HEK293 (cell line): ENCODE data around the gene GDAP1L1.

ENCODE experiments used
- AEBP2 ChIP-seq: fragments of 450-650 bp; formaldehyde crosslinking; IDR thresholded peaks from 2 replicates; pipeline ENCODE4 v1.5.1; 2016; ENCODE audit warnings: missing biosample characterization, missing genetic modification characterization, borderline replicate concordance
- EGR2 ChIP-seq: fragments of 450-650 bp; formaldehyde crosslinking; IDR thresholded peaks from 2 replicates; pipeline ENCODE4 v1.5.1; 2016; ENCODE audit warnings: low read depth, missing biosample characterization, missing genetic modification characterization
- GLIS1 ChIP-seq: fragments of 450-650 bp; formaldehyde crosslinking; IDR thresholded peaks from 2 replicates; pipeline ENCODE4 v1.5.1; 2016; ENCODE audit warnings: missing biosample characterization, missing genetic modification characterization
- GLIS2 ChIP-seq: fragments of 450-650 bp; formaldehyde crosslinking; IDR thresholded peaks from 2 replicates; pipeline ENCODE4 v1.5.1; 2016; ENCODE audit warnings: missing biosample characterization, missing genetic modification characterization
- KLF17 ChIP-seq: fragments of 450-650 bp; formaldehyde crosslinking; IDR thresholded peaks from 2 replicates; pipeline ENCODE4 v1.5.1; 2016; ENCODE audit warnings: missing biosample characterization, missing genetic modification characterization
- KLF9 ChIP-seq: fragments of 450-650 bp; formaldehyde crosslinking; IDR thresholded peaks from 2 replicates; pipeline ENCODE4 v1.5.1; 2016; ENCODE audit warnings: missing biosample characterization, missing genetic modification characterization, low read depth
- SP2 ChIP-seq: fragments of 450-650 bp; formaldehyde crosslinking; IDR thresholded peaks from 2 replicates; pipeline ENCODE4 v1.5.1; 2016; ENCODE audit warnings: missing biosample characterization, missing genetic modification characterization
- SP3 ChIP-seq: fragments of 450-650 bp; formaldehyde crosslinking; IDR thresholded peaks from 2 replicates; pipeline ENCODE4 v1.5.1; 2016; ENCODE audit warnings: missing biosample characterization, missing genetic modification characterization
- YY1 ChIP-seq: fragments of 450-650 bp; formaldehyde crosslinking; IDR thresholded peaks from 2 replicates; pipeline ENCODE4 v1.5.1; 2018; ENCODE audit warnings: missing biosample characterization, missing genetic modification characterization
- ZBTB10 ChIP-seq: fragments of 450-650 bp; formaldehyde crosslinking; IDR thresholded peaks from 2 replicates; pipeline ENCODE4 v1.5.1; 2016; ENCODE audit warnings: missing biosample characterization, missing genetic modification characterization
- ZFP3 ChIP-seq: fragments of 450-650 bp; formaldehyde crosslinking; IDR thresholded peaks from 2 replicates; pipeline ENCODE4 v1.5.1; 2016; ENCODE audit warnings: low read depth, missing biosample characterization, missing genetic modification characterization
- ZFP37 ChIP-seq: fragments of 450-650 bp; formaldehyde crosslinking; IDR thresholded peaks from 2 replicates; pipeline ENCODE4 v1.5.1; 2016; ENCODE audit warnings: missing biosample characterization, missing genetic modification characterization
- ZNF114 ChIP-seq: fragments of 450-650 bp; formaldehyde crosslinking; IDR thresholded peaks from 2 replicates; pipeline ENCODE4 v1.5.0; 2017; ENCODE audit warnings: missing biosample characterization, missing genetic modification characterization
- ZNF121 ChIP-seq: fragments of 450-650 bp; formaldehyde crosslinking; IDR thresholded peaks from 2 replicates; pipeline ENCODE4 v1.5.1; 2016; ENCODE audit warnings: missing biosample characterization, missing genetic modification characterization
- ZNF138 ChIP-seq: fragments of 450-650 bp; formaldehyde crosslinking; IDR thresholded peaks from 2 replicates; pipeline ENCODE4 v1.5.1; 2016; ENCODE audit warnings: missing biosample characterization, missing genetic modification characterization, borderline replicate concordance
- ZNF26 ChIP-seq: fragments of 450-650 bp; formaldehyde crosslinking; IDR thresholded peaks from 2 replicates; pipeline ENCODE4 v1.5.1; 2016; ENCODE audit warnings: missing biosample characterization, missing genetic modification characterization
- ZNF366 ChIP-seq: fragments of 450-650 bp; formaldehyde crosslinking; conservative IDR thresholded peaks from 2 replicates; pipeline ENCODE4 v1.5.1; 2016; ENCODE audit warnings: missing biosample characterization, missing genetic modification characterization
- ZNF398 ChIP-seq: fragments of 450-650 bp; formaldehyde crosslinking; IDR thresholded peaks from 2 replicates; pipeline ENCODE4 v1.5.1; 2017; ENCODE audit warnings: missing biosample characterization, missing genetic modification characterization
- ZNF423 ChIP-seq: fragments of 450-650 bp; formaldehyde crosslinking; IDR thresholded peaks from 2 replicates; pipeline ENCODE4 v1.5.1; 2016; ENCODE audit warnings: missing biosample characterization, missing genetic modification characterization
- ZNF560 ChIP-seq: fragments of 450-650 bp; formaldehyde crosslinking; IDR thresholded peaks from 2 replicates; pipeline ENCODE4 v1.5.1; 2017; ENCODE audit warnings: missing biosample characterization, missing genetic modification characterization, borderline replicate concordance
- ZNF600 ChIP-seq: fragments of 450-650 bp; formaldehyde crosslinking; IDR thresholded peaks from 2 replicates; pipeline ENCODE4 v1.5.1; 2016; ENCODE audit warnings: missing biosample characterization, missing genetic modification characterization
- ZNF692 ChIP-seq: fragments of 450-650 bp; formaldehyde crosslinking; IDR thresholded peaks from 2 replicates; pipeline ENCODE4 v1.5.1; 2016; ENCODE audit warnings: missing biosample characterization, missing genetic modification characterization
- ZNF701 ChIP-seq: fragments of 450-650 bp; formaldehyde crosslinking; IDR thresholded peaks from 2 replicates; pipeline ENCODE4 v1.5.1; 2016; ENCODE audit warnings: missing biosample characterization, missing genetic modification characterization
- ZNF837 ChIP-seq: fragments of 450-650 bp; formaldehyde crosslinking; IDR thresholded peaks from 2 replicates; pipeline ENCODE4 v1.5.1; 2016; ENCODE audit warnings: missing biosample characterization, missing genetic modification characterization
- ZSCAN18 ChIP-seq: fragments of 450-650 bp; formaldehyde crosslinking; IDR thresholded peaks from 2 replicates; pipeline ENCODE4 v1.5.1; 2016; ENCODE audit warnings: missing biosample characterization, missing genetic modification characterization
- ZSCAN23 ChIP-seq: fragments of 450-650 bp; formaldehyde crosslinking; IDR thresholded peaks from 2 replicates; pipeline ENCODE4 v1.5.1; 2016; ENCODE audit warnings: missing biosample characterization, missing genetic modification characterization

GDAP1L1 gene

GRCh38 chr20:44310664-44311639 is 63.8 kb downstream of the GDAP1L1 start, which contains the start of gene FITM2 (continued):
- TF ChIP-seq ZNF398: no peak; the same call in 1 of the 2 replicates
- no peak for TF ChIP-seq ZNF701 (tag by site-specific recombination)
- peak; percentile 95 for TF ChIP-seq ZNF600 (tag by site-specific recombination)
- TF ChIP-seq ZNF26 (tag by site-specific recombination): no peak
- TF ChIP-seq ZNF138 (tag by site-specific recombination): no peak
- TF ChIP-seq ZSCAN18: no peak
- peak; percentile 87; the same call in 1 of the 2 replicates for TF ChIP-seq ZFP37 (tag by site-specific recombination)
- TF ChIP-seq ZNF114 (tag by site-specific recombination): no peak
- peak; percentile 97 for TF ChIP-seq KLF17 (tag by site-specific recombination)
- TF ChIP-seq SP2 (tag by site-specific recombination): peak; percentile 42
- TF ChIP-seq ZNF560 (tag by site-specific recombination): no peak
- peak; percentile 75; the same call in 1 of the 2 replicates for TF ChIP-seq YY1 (tag by site-specific recombination)
- peak; percentile 40 for TF ChIP-seq GLIS2
- peak; percentile 61; the same call in 1 of the 2 replicates for TF ChIP-seq ZSCAN23 (tag by site-specific recombination)
- TF ChIP-seq ZNF121 (tag by site-specific recombination): no peak
- peak; percentile 61; the same call in 1 of the 2 replicates for TF ChIP-seq SP3 (tag by site-specific recombination)
- TF ChIP-seq GLIS1 (tag by site-specific recombination): peak; percentile 39; the same call in 1 of the 2 replicates
- peak; percentile 65; the same call in 1 of the 2 replicates for TF ChIP-seq ZNF366
- TF ChIP-seq ZNF692 (tag by site-specific recombination): peak; percentile 86
- no peak for TF ChIP-seq ZNF837 (tag by site-specific recombination)
- no peak for TF ChIP-seq AEBP2 (tag by site-specific recombination)
- no peak for TF ChIP-seq ZFP3
- TF ChIP-seq EGR2 (tag by site-specific recombination): peak; percentile 62; the same call in 1 of the 2 replicates
- TF ChIP-seq KLF9 (tag by site-specific recombination): peak; percentile 39; the same call in 1 of the 2 replicates
- peak; percentile 66; the same call in 1 of the 2 replicates for TF ChIP-seq ZBTB10 (tag by site-specific recombination)
- no peak for TF ChIP-seq ZNF423 (tag by site-specific recombination)
